GM12878 (cell line): ENCODE measurements around the gene SGCB. TPM values are rescaled to one million over a fixed set of nuclear protein-coding genes. Genes with fewer than 3 reads are reported as not detected.

Source experiments
- ATAC-seq: fragments of 200-7000 bp; cut with Tn5 transposase; 3 replicates; pipeline ENCODE4 v1.9.1; 2020; ENCODE audit warnings: mild to moderate bottlenecking, moderate library complexity
- BruUV-seq: library from RNA; stranded (reverse); fragments of 400-500 nt; replicated peaks from 2 replicates; lab custom pipeline; 2021; lab: Mats Ljungman, UMichigan
- CTCF ChIA-PET: fragments of 300-600 bp; sonication (Branson Sonifier 250); formaldehyde crosslinking; extraction: SDS; loops from one replicate; lab custom pipeline; 2021; ENCODE audit warnings: inconsistent platforms; lab: Yijun Ruan, JAX
- POLR2A ChIA-PET: fragments of 350-600 bp; formaldehyde crosslinking; extraction: SDS; loops from one replicate; lab custom pipeline; 2021; ENCODE audit warnings: inconsistent platforms; lab: Charles Lee
- RAD21 ChIA-PET: fragments of 300-600 bp; sonication (Branson Sonifier 250); formaldehyde crosslinking; loops from one replicate; lab custom pipeline; 2023; ENCODE audit warnings: antibody characterized with exemption; ENCODE audit not compliant: unreplicated experiment; lab: Charles Lee
- SMC1A ChIA-PET: fragments of 300-600 bp; sonication (Branson Sonifier 250); formaldehyde crosslinking; loops from one replicate; lab custom pipeline; 2023; ENCODE audit not compliant: unreplicated experiment, uncharacterized antibody; lab: Charles Lee
- DNase-seq: peaks from one replicate; pipeline ENCODE4 v3.0.0-alpha.2; 2011; ENCODE audit warnings: low read depth, low spot score
- FAIRE-seq: peaks from 3 replicates; lab custom pipeline; 2011; peaks lifted over from hg19 to GRCh38; lab: Jason Lieb, UNC
- H2AFZ ChIP-seq: 2 replicates; pipeline ENCODE4 v1.6.0; 2011; ENCODE audit warnings: low read depth, low read length, control low read depth; ENCODE audit not compliant: control insufficient read depth
- H3K27ac ChIP-seq: 2 replicates; pipeline ENCODE4 v1.5.1; 2011; ENCODE audit warnings: control low read depth; ENCODE audit not compliant: control insufficient read depth, insufficient read depth
- H3K27me3 ChIP-seq, 2 experiments: replicated peaks in 1 of 2; 2 replicates each; pipeline versions ENCODE4 v1.6.0 to v1.6.1; 2011; ENCODE audit warnings: low read length in 1 of 2; ENCODE audit not compliant: control insufficient read depth in 2 of 2, insufficient read depth in 2 of 2
- H3K36me3 ChIP-seq, 2 experiments: 2 replicates each; pipeline ENCODE4 v1.5.1; 2011; ENCODE audit warnings: low read length in 1 of 2; ENCODE audit not compliant: control insufficient read depth in 2 of 2, insufficient read depth in 2 of 2
- H3K4me1 ChIP-seq: 2 replicates; pipeline ENCODE4 v1.6.1; 2011; ENCODE audit warnings: mild to moderate bottlenecking, low read length, moderate library complexity, mixed read lengths; ENCODE audit not compliant: control insufficient read depth, insufficient read depth
- H3K4me2 ChIP-seq: 2 replicates; pipeline ENCODE4 v1.6.0; 2011; ENCODE audit warnings: control low read depth; ENCODE audit not compliant: control insufficient read depth, insufficient read depth
- H3K4me3 ChIP-seq: fragments of 200-600 bp; sonication (generic); 2 replicates; pipeline ENCODE4 v1.5.1; 2016
- H3K79me2 ChIP-seq: 2 replicates; pipeline ENCODE4 v1.6.0; 2011; ENCODE audit warnings: low read length; ENCODE audit not compliant: control insufficient read depth, insufficient read depth
- H3K9ac ChIP-seq: 2 replicates; pipeline ENCODE4 v1.8.0; 2011; ENCODE audit warnings: low read length, control low read depth, mixed read lengths; ENCODE audit not compliant: control insufficient read depth, insufficient read depth
- H3K9me3 ChIP-seq: replicated peaks from 3 replicates; pipeline ENCODE4 v1.5.1; 2011; ENCODE audit warnings: mild to moderate bottlenecking, low read length; ENCODE audit not compliant: control insufficient read depth, insufficient read depth
- H4K20me1 ChIP-seq: 2 replicates; pipeline ENCODE4 v1.6.0; 2011; ENCODE audit not compliant: control insufficient read depth, insufficient read depth
- BHLHE40 ChIP-seq, 2 experiments: fragments of 450-650 bp in 1 of 2; IDR thresholded peaks; 2 replicates each; pipeline ENCODE4 v1.6.1; 2011 to 2017; ENCODE audit warnings: low read depth in 2 of 2, borderline replicate concordance in 1 of 2, improper control_type of control experiment in 1 of 2, low read length in 1 of 2, mild to moderate bottlenecking in 1 of 2
- BRCA1 ChIP-seq: IDR thresholded peaks from 2 replicates; pipeline ENCODE4 v1.6.1; 2011; ENCODE audit warnings: low read depth, low read length, improper control_type of control experiment
- CHD2 ChIP-seq: IDR thresholded peaks from 2 replicates; pipeline ENCODE4 v1.6.1; 2011; ENCODE audit warnings: low read depth, low read length, improper control_type of control experiment, borderline replicate concordance
- E4F1 ChIP-seq: fragments of 450-650 bp; IDR thresholded peaks from 2 replicates; pipeline ENCODE4 v1.6.1; 2018; ENCODE audit warnings: borderline replicate concordance, mild to moderate bottlenecking; ENCODE audit not compliant: partially characterized antibody
- EED ChIP-seq: sonication (generic); IDR thresholded peaks from 2 replicates; pipeline ENCODE4 v1.6.1; 2016; ENCODE audit warnings: antibody characterized with exemption, low read depth
- FOS ChIP-seq: IDR thresholded peaks from 3 replicates; pipeline ENCODE4 v1.6.1; 2011; ENCODE audit warnings: borderline replicate concordance; ENCODE audit not compliant: insufficient read length; ENCODE audit errors: extremely low read depth
- POLR2A ChIP-seq: IDR thresholded peaks from 2 replicates; pipeline ENCODE4 v1.6.1; 2011; ENCODE audit warnings: low read depth, mild to moderate bottlenecking, low read length
- SUPT20H ChIP-seq: IDR thresholded peaks from 2 replicates; pipeline ENCODE4 v1.6.1; 2011; ENCODE audit warnings: low read depth, mild to moderate bottlenecking, low read length, moderate library complexity, borderline replicate concordance; ENCODE audit not compliant: control insufficient read depth
- ZBED1 ChIP-seq: IDR thresholded peaks from 2 replicates; pipeline ENCODE4 v1.6.1; 2016; ENCODE audit warnings: borderline replicate concordance
- ZBTB4 ChIP-seq: fragments of 450-650 bp; formaldehyde crosslinking; IDR thresholded peaks from 2 replicates; pipeline ENCODE4 v1.4.0; 2022; ENCODE audit warnings: mild to moderate bottlenecking, moderate library complexity
- ZZZ3 ChIP-seq: IDR thresholded peaks from 2 replicates; pipeline ENCODE4 v1.6.1; 2011; ENCODE audit warnings: low read depth; ENCODE audit not compliant: control insufficient read depth, insufficient read length
- WGBS: methylation state at CpG from one replicate; pipeline ENCODE4 v1.1.6; 2016; ENCODE audit warnings: low lambda C conversion rate; ENCODE audit not compliant: insufficient replicate concordance, insufficient coverage; ENCODE audit errors: missing lambda C conversion rate; 5-methylcytosine and 5-hydroxymethylcytosine counted together
- in situ Hi-C: fragments of 300-500 bp; cut with MboI; formaldehyde crosslinking; loops from 9 replicates; pipeline ENCODE4 v1.14.3; 2018; ENCODE audit warnings: mixed read lengths
- intact Hi-C: fragments of 100-400 bp; cut with micrococcal nuclease; formaldehyde crosslinking; loops from one replicate; pipeline ENCODE4 v1.14.2; 2022; ENCODE audit not compliant: unreplicated experiment
- polyA plus RNA-seq, 11 experiments: library from polyadenylated mRNA; depleted of rRNA in 4 of 11; unstranded in 6 of 11; stranded (reverse) in 5 of 11; fragments of >200 nt; fragmentation: Nextera tagmentation in 4 of 11; fragmentation: Illumina TruSeq in 1 of 11; extraction: Ambion mirVana in 4 of 11; extraction: Trizol in 1 of 11; gene quantifications; 1 replicate in 1 of 11; 2 replicates in 10 of 11; pipeline versions ENCODE4 v1.2.1 to v1.2.3, GENCODE V29; 2011 to 2016; ENCODE audit warnings: inconsistent platforms in 2 of 11, missing spikeins in 2 of 11, low read depth in 1 of 11
- total RNA-seq, 4 experiments: library from RNA; depleted of rRNA in 3 of 4; stranded (reverse); fragments of >200 nt in 3 of 4; fragmentation: Illumina TruSeq in 1 of 4; extraction: Trizol in 1 of 4; gene quantifications; 2 replicates each; pipeline versions ENCODE4 v1.2.1 to v1.2.3, GENCODE V29; 2013 to 2021
- TF ChIP-seq, protein P1 (sequence below): IDR thresholded peaks from 2 replicates; pipeline ENCODE4 v1.6.1; 2011; ENCODE audit warnings: borderline replicate concordance, low read depth, mild to moderate bottlenecking, moderate library complexity, low read length; ENCODE audit not compliant: insufficient read depth, poor library complexity, severe bottlenecking
- TF ChIP-seq, protein P2 (sequence below): IDR thresholded peaks from 2 replicates; pipeline ENCODE4 v1.6.1; 2012; ENCODE audit warnings: low read depth, low read length, improper control_type of control experiment

The SGCB gene
- total and polyA plus RNA-seq, 10 of the 15 experiments (the other 5 are each of a cell fraction or from before 2014, with no cell fraction given) = 4.7 to 13.2 (median 7.4) TPM

GRCh38 chr4:52069571-52069970, 31.5 kb upstream of the SGCB start:
- H3K36me3 ChIP-seq = no peaks in the 10 kb centered on the region
- H3K27me3 ChIP-seq = no peaks in the 10 kb centered on the region; a peak in 1 of 4 replicates
- H3K4me1 ChIP-seq = no peaks in the 10 kb centered on the region
- H3K9me3 ChIP-seq = no peaks in the 10 kb centered on the region
- CTCF ChIA-PET = no interaction called here
- DNase-seq (no peak), ATAC-seq (no peak), FAIRE-seq (no peak)
- no TSS peak for BruUV-seq
- no peaks in the 10 kb centered on the region for H3K79me2 ChIP-seq
- SMC1A ChIA-PET = interaction anchor here (0.6 to 1.1 kb wide), 2 partner anchors 15 to 116 kb away, joined by 3 read pairs; no protein-coding TSS in a partner anchor
- in situ Hi-C loops (no loop called here), intact Hi-C loops (no loop called here)
- RAD21 ChIA-PET = no interaction called here
- H4K20me1 ChIP-seq = no peaks in the 10 kb centered on the region
- no peak overlapping the region for H2AFZ ChIP-seq
- no peak overlapping the region for H3K27ac ChIP-seq
- POLR2A ChIA-PET = no interaction called here
- H3K4me3 ChIP-seq = no peak overlapping the region
- H3K9ac ChIP-seq = no peak overlapping the region
- H3K4me2 ChIP-seq = no peak overlapping the region
- 86% methylated on average over 1 of the region's 1 CpG for WGBS
- no peak for TF ChIP-seq POLR2A
- TF ChIP-seq BHLHE40 (IDR thresholded peaks at IDR 0.05; ENCODE audit: borderline replicate concordance in 1 of 2, low read depth in 2 of 2, low read length in 1 of 2) = no peak
- TF ChIP-seq, protein P1, sequence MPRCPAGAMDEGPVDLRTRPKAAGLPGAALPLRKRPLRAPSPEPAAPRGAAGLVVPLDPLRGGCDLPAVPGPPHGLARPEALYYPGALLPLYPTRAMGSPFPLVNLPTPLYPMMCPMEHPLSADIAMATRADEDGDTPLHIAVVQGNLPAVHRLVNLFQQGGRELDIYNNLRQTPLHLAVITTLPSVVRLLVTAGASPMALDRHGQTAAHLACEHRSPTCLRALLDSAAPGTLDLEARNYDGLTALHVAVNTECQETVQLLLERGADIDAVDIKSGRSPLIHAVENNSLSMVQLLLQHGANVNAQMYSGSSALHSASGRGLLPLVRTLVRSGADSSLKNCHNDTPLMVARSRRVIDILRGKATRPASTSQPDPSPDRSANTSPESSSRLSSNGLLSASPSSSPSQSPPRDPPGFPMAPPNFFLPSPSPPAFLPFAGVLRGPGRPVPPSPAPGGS = no peak
- TF ChIP-seq ZBED1 = no peak
- TF ChIP-seq CHD2 = no peak
- TF ChIP-seq, protein P2, sequence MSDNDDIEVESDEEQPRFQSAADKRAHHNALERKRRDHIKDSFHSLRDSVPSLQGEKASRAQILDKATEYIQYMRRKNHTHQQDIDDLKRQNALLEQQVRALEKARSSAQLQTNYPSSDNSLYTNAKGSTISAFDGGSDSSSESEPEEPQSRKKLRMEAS = no peak
- no peak for TF ChIP-seq EED
- no peak for TF ChIP-seq FOS
- no peak for TF ChIP-seq ZBTB4 (CRISPR knock-in tag)
- TF ChIP-seq SUPT20H = no peak
- no peak for TF ChIP-seq E4F1
- no peak for TF ChIP-seq BRCA1
- TF ChIP-seq ZZZ3 = no peak
